Stomach (tissue), 4 donors: ENCODE results near the gene CACNG6.

Experiments used
- EP300 ChIP-seq: sonication (generic); formaldehyde crosslinking; IDR thresholded peaks from one replicate; pipeline ENCODE4 v1.6.1; 2017; ENCODE audit warnings: antibody characterized with exemption
- POLR2A ChIP-seq, 4 donors: fragments of 450-650 bp; IDR thresholded peaks; one replicate each; pipeline ENCODE4 v1.6.1; 2016; ENCODE audit warnings: antibody characterized with exemption in 4 of 4, control low read depth in 2 of 4, mild to moderate bottlenecking in 1 of 4, moderate library complexity in 1 of 4
- TF ChIP-seq, protein P1 (sequence below), 7 experiments: fragments of 450-650 bp in 4 of 7; fragments of 200-600 bp in 3 of 7; sonication (generic) in 3 of 7; IDR thresholded peaks; one replicate each; pipeline ENCODE4 v1.5.1; 2016 to 2019; ENCODE audit warnings: antibody characterized with exemption in 7 of 7, control low read depth in 2 of 7, mild to moderate bottlenecking in 1 of 7

DNA sequence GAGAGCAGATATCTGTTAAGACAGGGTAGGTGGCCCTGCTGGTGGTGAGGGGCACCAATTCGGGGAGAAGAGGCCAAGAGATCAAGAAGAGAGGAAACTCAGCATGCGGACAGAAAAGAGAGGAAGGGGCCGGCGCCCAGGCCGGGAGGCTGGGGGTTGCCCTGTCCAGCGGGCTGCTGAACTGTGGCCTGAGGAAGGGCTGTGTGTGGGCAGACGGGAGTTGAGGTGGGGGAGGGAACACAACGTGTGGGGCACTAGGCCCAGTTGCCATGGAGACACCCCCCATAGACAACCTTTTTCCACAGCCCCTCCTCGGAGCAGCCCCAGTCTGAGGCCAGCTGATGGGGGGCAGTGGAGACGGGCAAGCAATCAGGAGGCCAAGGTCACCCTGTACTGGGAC is 31.2 kb upstream of the CACNG6 start:
- TF ChIP-seq EP300 (no peak), POLR2A (IDR thresholded peaks at IDR 0.05) (no peak)
- TF ChIP-seq, protein P1, sequence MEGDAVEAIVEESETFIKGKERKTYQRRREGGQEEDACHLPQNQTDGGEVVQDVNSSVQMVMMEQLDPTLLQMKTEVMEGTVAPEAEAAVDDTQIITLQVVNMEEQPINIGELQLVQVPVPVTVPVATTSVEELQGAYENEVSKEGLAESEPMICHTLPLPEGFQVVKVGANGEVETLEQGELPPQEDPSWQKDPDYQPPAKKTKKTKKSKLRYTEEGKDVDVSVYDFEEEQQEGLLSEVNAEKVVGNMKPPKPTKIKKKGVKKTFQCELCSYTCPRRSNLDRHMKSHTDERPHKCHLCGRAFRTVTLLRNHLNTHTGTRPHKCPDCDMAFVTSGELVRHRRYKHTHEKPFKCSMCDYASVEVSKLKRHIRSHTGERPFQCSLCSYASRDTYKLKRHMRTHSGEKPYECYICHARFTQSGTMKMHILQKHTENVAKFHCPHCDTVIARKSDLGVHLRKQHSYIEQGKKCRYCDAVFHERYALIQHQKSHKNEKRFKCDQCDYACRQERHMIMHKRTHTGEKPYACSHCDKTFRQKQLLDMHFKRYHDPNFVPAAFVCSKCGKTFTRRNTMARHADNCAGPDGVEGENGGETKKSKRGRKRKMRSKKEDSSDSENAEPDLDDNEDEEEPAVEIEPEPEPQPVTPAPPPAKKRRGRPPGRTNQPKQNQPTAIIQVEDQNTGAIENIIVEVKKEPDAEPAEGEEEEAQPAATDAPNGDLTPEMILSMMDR (IDR thresholded peaks at IDR 0.05): no peak
